ENCODE data around the gene SNHG17. TPM values are rescaled to one million over a fixed set of nuclear protein-coding genes. Genes with fewer than 3 reads are reported as not detected.

The SNHG17 gene
- total and polyA plus RNA-seq, 12 donors, result 6.4 to 68.0 (median 22.3) TPM

DNA sequence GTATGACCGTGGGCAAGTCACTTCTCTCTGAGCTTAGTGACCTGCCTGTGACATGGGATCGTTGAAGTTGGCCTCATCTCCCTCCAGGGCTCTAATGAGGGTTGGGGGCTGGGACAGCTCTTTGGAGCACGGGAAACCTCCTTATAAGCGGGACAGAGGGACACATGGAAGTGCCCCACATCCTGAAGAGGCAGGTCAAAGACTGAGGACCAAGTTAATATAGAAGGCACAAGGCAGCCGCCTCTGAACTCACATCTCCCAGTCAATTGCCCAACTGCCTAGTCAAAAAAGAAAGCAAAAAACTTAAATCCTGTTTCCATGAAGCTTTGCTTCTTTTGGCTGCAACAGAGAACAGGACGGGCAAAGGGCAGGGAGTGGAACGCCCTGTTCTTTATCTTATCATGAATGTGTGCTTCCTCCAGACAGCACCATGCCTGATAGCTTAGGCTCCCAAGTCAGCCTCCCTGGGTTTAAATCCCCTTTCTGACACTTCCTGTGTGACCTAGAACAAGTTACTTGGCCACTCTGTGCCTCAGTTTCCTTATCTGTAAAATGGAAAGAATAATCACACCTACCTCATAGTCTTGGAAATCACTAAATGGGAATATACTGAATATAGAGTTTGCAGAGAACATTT is 61.8 kb downstream of the SNHG17 start:
- WGBS, 4 donors, result 45 to 53% (median 48%) methylated on average over 7 of the region's 7 CpGs
- peak in 4 of 7 donors; percentile 29 to 73 (median 38) for DNase-seq
- Histone ChIP-seq H3K27ac (peak overlapping the region in 3 of 5 donors; percentile 57 to 90 (median 71)), H3K9me3 (replicated peaks in 1 of 3) (no peaks in the 10 kb centered on the region), H3K36me3 (replicated peaks in 1 of 2) (no peaks in the 10 kb centered on the region), H3K4me3 (no peak overlapping the region), H3K27me3 (no peaks in the 10 kb centered on the region), H3K4me1 (replicated peaks in 1 of 2) (no peaks in the 10 kb centered on the region)
- TF ChIP-seq, protein P1, sequence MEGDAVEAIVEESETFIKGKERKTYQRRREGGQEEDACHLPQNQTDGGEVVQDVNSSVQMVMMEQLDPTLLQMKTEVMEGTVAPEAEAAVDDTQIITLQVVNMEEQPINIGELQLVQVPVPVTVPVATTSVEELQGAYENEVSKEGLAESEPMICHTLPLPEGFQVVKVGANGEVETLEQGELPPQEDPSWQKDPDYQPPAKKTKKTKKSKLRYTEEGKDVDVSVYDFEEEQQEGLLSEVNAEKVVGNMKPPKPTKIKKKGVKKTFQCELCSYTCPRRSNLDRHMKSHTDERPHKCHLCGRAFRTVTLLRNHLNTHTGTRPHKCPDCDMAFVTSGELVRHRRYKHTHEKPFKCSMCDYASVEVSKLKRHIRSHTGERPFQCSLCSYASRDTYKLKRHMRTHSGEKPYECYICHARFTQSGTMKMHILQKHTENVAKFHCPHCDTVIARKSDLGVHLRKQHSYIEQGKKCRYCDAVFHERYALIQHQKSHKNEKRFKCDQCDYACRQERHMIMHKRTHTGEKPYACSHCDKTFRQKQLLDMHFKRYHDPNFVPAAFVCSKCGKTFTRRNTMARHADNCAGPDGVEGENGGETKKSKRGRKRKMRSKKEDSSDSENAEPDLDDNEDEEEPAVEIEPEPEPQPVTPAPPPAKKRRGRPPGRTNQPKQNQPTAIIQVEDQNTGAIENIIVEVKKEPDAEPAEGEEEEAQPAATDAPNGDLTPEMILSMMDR (IDR thresholded peaks at IDR 0.05), result no peak
- no peak for TF ChIP-seq POLR2A (IDR thresholded peaks at IDR 0.05)
- intact Hi-C loops (cut with DNase I), result no loop called here

- WGBS, 4 donors, result 59 to 67% (median 61%) methylated on average over 5 of the region's 5 CpGs
- peak overlapping the region in 3 of 5 donors; percentile 57 to 90 (median 71) for H3K27ac ChIP-seq
- H3K4me1 ChIP-seq (replicated peaks in 1 of 2), result no peaks in the 10 kb centered on the region
- no peaks in the 10 kb centered on the region for H3K36me3 ChIP-seq (replicated peaks in 1 of 2)
- no peaks in the 10 kb centered on the region for H3K27me3 ChIP-seq
- DNase-seq, result no peak
- H3K9me3 ChIP-seq (replicated peaks in 1 of 3), result no peaks in the 10 kb centered on the region
- H3K4me3 ChIP-seq, result no peak overlapping the region
- no peak for TF ChIP-seq POLR2A (IDR thresholded peaks at IDR 0.05)
- TF ChIP-seq, protein P1 (IDR thresholded peaks at IDR 0.05), result no peak
- intact Hi-C loops (cut with DNase I), result no loop called here
These were observed 62.3 kb downstream of the SNHG17 start for GRCh38 chr20:38372806-38373205.

Small RNA genes lying within 50 kb of the gene (small RNA-seq; reads per million reads assigned to genes)
- 0 reads per million in 2 donors for gene RF00056
- 33.6 to 69.5 reads per million in 2 donors for gene SNORA60
- 4.9 to 13.8 reads per million in 2 donors for gene SNORA71A
- gene SNORA71B, result 4.9 to 9.7 reads per million in 2 donors
- gene SNORA71C, result 0.67 to 2.7 reads per million in 2 donors
- gene SNORA71D, result 399 to 509 reads per million in 2 donors
- 0 reads per million in 2 donors for gene SNORA71E

Other genes with a start within 250 kb of the SNHG17 start
- 1 to 10 TPM in 7 of 9 donors, under 1 TPM in 2; 0.78 to 5.3 (median 1.9) TPM for gene KIAA1755, start 174.6 kb downstream of the SNHG17 start, total RNA-seq
- 1 to 10 TPM in 2 of 3 donors, under 1 TPM in 1; 0.42 to 8.0 (median 3.2) TPM for gene KIAA1755, start 174.6 kb downstream of the SNHG17 start, polyA plus RNA-seq
- gene BPI, start 131.2 kb downstream of the SNHG17 start, total RNA-seq, result under 1 TPM in 7 of 9 donors, not detected in 2; 0.15 to 0.74 (median 0.29) TPM
- gene BPI, start 131.2 kb downstream of the SNHG17 start, polyA plus RNA-seq, result under 1 TPM; 0.13 to 0.18 (median 0.16) TPM
- gene LBP, start 88.8 kb downstream of the SNHG17 start, total RNA-seq, result 1 to 10 TPM in 1 of 9 donors, under 1 TPM in 6, not detected in 2; 0.15 to 2.0 (median 0.51) TPM
- gene LBP, start 88.8 kb downstream of the SNHG17 start, polyA plus RNA-seq, result under 1 TPM; 0.24 to 0.57 (median 0.32) TPM
- 10 to 100 TPM; 23.9 to 44.7 (median 33.4) TPM for gene RALGAPB, start 37.5 kb upstream of the SNHG17 start, total RNA-seq
- gene RALGAPB, start 37.5 kb upstream of the SNHG17 start, polyA plus RNA-seq, result 10 to 100 TPM; 11.7 to 34.7 (median 15.6) TPM
- gene ADIG, start 145.9 kb upstream of the SNHG17 start, total RNA-seq, result not detected
- gene ADIG, start 145.9 kb upstream of the SNHG17 start, polyA plus RNA-seq, result not detected
- gene ARHGAP40, start 166.5 kb upstream of the SNHG17 start, total RNA-seq, result not detected
- under 1 TPM in 1 of 3 donors, not detected in 2; 0.08 TPM for gene ARHGAP40, start 166.5 kb upstream of the SNHG17 start, polyA plus RNA-seq